NCI-H748 (cell line): ENCODE data around the gene IFT52.

Experiments
- DNase-seq: peaks from one replicate; lab custom pipeline; 2025; ENCODE audit not compliant: unreplicated experiment; lab: John Stamatoyannopoulos, UW

IFT52 gene

DNA sequence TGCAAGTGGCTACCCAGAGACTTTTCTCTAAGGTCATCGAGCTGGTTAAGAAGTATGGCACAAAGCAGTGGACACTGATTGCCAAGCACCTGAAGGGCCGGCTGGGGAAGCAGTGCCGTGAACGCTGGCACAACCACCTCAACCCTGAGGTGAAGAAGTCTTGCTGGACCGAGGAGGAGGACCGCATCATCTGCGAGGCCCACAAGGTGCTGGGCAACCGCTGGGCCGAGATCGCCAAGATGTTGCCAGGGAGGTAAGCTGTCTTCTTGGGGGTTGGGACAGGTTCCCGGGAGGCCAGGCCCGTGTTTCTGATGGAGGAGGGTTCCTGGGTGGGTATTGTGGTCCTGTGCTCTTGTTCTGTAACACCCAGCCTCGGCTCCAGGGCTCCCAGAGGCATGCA is 96.1 kb downstream of the IFT52 start:
- DNase-seq = no peak

DNA sequence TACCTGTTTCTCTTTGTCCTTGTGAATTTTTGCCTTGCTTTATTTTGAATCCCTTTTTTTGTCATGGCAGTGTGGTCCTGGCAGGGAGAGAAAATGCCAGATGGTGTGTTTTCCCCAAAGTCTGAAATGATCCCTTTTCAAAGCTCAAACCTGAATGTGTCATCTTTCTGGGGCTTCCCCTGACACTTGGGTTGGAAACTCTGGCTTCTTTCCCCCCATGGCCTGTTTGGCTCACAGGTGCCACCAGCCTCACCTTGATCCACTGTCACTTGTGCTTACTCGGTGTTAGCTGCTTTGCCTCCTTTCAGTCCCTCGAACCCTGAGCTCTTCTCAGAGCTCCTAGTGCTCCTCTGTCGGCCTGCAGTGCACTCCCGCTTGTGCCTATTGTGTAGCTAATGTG is 98.4 kb downstream of the IFT52 start:
- no peak for DNase-seq

DNA sequence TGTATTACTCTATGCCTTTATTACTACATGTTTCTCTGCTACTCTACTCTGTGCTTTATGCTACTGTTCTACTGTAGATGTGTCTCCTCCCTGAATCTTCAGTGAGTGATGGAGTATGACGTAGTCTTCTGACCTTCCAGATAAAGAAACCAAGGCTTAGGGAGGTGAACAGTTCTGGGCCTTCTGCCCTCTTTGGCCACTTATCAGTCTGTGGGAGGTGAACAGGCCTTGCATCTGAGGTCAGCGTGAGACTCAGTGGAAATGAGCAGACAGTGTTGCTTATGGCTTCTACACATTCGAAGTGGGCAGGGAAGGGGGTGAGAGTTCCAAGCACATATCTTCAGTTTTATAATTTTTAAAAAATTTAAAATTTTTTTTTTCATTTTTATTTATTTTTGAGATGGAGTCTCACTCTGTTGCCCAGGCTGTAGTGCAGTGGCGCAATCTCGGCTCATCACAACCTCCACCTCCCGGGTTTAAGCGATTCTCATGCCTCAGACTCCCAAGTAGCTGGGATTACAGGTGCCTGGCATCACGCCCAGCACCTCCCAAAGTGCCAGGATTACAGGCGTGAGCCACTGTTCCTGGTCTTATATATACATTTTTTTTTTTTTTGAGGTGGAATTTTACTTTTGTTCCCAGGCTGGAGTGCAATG is 100.3 kb downstream of the IFT52 start:
- DNase-seq = no peak

DNA sequence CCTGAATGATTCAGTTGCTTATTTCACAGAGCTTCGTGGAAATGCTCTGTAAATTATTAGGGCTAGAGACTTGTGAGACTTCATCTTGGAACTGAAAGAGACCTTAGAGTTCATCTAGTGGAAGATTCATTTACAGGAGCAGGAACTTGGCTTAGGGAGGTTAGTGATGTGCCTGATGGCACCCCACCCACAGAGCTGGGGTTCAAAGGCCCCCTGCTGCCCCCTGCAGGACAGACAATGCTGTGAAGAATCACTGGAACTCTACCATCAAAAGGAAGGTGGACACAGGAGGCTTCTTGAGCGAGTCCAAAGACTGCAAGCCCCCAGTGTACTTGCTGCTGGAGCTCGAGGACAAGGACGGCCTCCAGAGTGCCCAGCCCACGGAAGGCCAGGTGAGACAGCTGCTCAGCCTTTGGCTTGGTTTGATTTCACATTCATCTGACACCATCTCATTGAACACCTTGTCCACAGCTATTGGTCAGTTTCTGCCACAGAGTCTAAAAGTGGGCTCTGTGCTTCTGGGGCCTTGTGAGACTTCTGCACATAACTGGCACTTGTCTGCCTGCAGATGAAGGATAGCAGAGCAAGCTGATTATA is 101.3 kb downstream of the IFT52 start:
- peak; percentile 15 for DNase-seq

DNA sequence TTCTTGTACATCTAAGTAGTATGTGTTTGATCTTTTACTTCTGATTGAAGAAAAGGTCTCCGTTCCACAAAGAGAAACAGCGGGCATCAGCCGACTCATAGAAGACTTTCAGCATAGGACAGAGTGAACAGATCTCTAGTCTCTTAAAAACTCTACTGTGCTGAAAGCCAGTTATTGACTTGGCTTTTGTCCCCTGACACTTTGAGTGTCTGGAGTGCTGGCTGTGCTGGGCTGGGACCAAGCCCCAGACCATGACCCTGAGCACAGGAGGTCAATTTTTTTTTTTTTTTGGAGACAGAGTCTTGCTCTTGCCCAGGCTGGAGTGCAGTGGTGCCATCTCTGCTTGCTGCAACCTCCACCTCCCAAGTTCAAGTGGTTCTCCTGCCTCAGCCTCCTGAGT is 104.0 kb downstream of the IFT52 start:
- DNase-seq = no peak

DNA sequence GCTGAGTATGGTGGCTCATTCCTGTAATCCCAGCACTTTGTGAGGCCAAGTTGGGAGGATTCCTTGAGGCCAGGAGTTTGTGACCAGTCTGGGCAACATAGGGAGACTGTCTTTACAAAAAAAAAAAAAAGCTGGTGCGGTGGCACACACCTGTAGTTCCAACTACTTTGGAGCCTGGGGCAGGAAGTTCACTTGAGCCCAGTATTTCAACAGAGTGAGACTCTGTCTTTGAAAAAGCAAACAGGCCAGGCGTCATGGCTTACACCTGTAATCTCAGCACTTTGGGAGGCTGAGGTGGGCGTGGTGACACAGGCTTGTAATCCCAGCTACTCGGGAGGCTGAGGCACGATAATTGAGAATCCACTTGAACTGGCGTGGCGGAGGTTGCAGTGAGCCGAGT is 104.8 kb downstream of the IFT52 start:
- DNase-seq = no peak
